HepG2 (cell line): ENCODE measurements around the gene LAMA1. TPM values are rescaled to one million over a fixed set of nuclear protein-coding genes. Genes with fewer than 3 reads are reported as not detected.

Experiments used
- ATAC-seq: fragments of 200-7000 bp; cut with Tn5 transposase; 3 replicates; pipeline ENCODE4 v1.9.1; 2020; ENCODE audit warnings: mild to moderate bottlenecking, moderate library complexity
- BruUV-seq: library from RNA; stranded (reverse); fragments of 400-500 nt; replicated peaks from 2 replicates; lab custom pipeline; 2021; lab: Mats Ljungman, UMichigan
- CTCF ChIA-PET: fragments of 300-600 bp; formaldehyde crosslinking; extraction: SDS; loops from one replicate; lab custom pipeline; 2021; ENCODE audit warnings: low total read pairs, inconsistent platforms, low intra/inter-chr PET ratio; lab: Yijun Ruan, JAX
- POLR2A ChIA-PET: fragments of 350-600 bp; sonication (Branson Sonifier 250); formaldehyde crosslinking; loops from one replicate; lab custom pipeline; 2020; ENCODE audit warnings: antibody characterized with exemption, inconsistent platforms; lab: Yijun Ruan, JAX
- DNase-seq: peaks from one replicate; pipeline ENCODE4 v3.0.0-alpha.2; 2015; ENCODE audit warnings: low spot score
- FAIRE-seq: peaks from 3 replicates; lab custom pipeline; 2011; peaks lifted over from hg19 to GRCh38; lab: Jason Lieb, UNC
- H2AFZ ChIP-seq: one replicate; pipeline ENCODE4 v1.6.1; 2011; ENCODE audit warnings: low read length, inconsistent platforms
- H3K27ac ChIP-seq: fragments of 300-600 bp; 3 replicates; pipeline ENCODE4 v1.8.0; 2011; ENCODE audit warnings: mixed run types, mild to moderate bottlenecking, mixed read lengths, low read length, inconsistent platforms; ENCODE audit not compliant: insufficient read depth; ENCODE audit errors: extremely low read length
- H3K27me3 ChIP-seq, 2 experiments: fragments of 200-600 bp in 1 of 2; 2 replicates in 1 of 2; 3 replicates in 1 of 2; pipeline versions ENCODE4 v1.6.0 to v1.8.0; 2011; ENCODE audit warnings: low read length in 2 of 2, mild to moderate bottlenecking in 2 of 2, moderate library complexity in 2 of 2, inconsistent platforms in 1 of 2; ENCODE audit not compliant: insufficient read depth in 2 of 2, control insufficient read depth in 1 of 2
- H3K36me3 ChIP-seq, 2 experiments: fragments of 200-600 bp in 1 of 2; replicated peaks in 1 of 2; 2 replicates in 1 of 2; 3 replicates in 1 of 2; pipeline versions ENCODE4 v1.5.1 to v1.8.0; 2011; ENCODE audit warnings: low read length in 2 of 2, inconsistent platforms in 1 of 2; ENCODE audit not compliant: insufficient read depth in 2 of 2, control insufficient read depth in 1 of 2
- H3K4me1 ChIP-seq: 2 replicates; pipeline ENCODE4 v1.5.1; 2012; ENCODE audit warnings: low read length, inconsistent platforms; ENCODE audit not compliant: insufficient read depth
- H3K4me2 ChIP-seq: 2 replicates; pipeline ENCODE4 v1.6.0; 2011; ENCODE audit warnings: low read depth, low read length, inconsistent platforms
- H3K4me3 ChIP-seq, 3 experiments: fragments of 200-600 bp in 1 of 3; sonication (generic), shearing (Covaris generic) in 1 of 3; replicated peaks in 1 of 3; 2 replicates each; pipeline ENCODE4 v1.5.1; 2011 to 2016; ENCODE audit warnings: low read length in 3 of 3, inconsistent platforms in 2 of 3, low read depth in 2 of 3, mild to moderate bottlenecking in 2 of 3, control low read depth in 1 of 3, mixed read lengths in 1 of 3; ENCODE audit not compliant: insufficient read depth in 1 of 3
- H3K79me2 ChIP-seq: one replicate; pipeline ENCODE4 v1.6.1; 2011; ENCODE audit warnings: low read length, inconsistent platforms; ENCODE audit not compliant: insufficient read depth
- H3K9ac ChIP-seq: 2 replicates; pipeline ENCODE4 v1.6.0; 2011; ENCODE audit warnings: mild to moderate bottlenecking, low read depth, low read length, inconsistent platforms; ENCODE audit not compliant: insufficient read depth
- H3K9me3 ChIP-seq: 2 replicates; pipeline ENCODE4 v1.5.1; 2012; ENCODE audit warnings: mild to moderate bottlenecking, low read length
- H4K20me1 ChIP-seq: 2 replicates; pipeline ENCODE4 v1.6.0; 2011; ENCODE audit warnings: inconsistent platforms, mild to moderate bottlenecking, low read length, moderate library complexity; ENCODE audit not compliant: insufficient read depth
- AGO2 ChIP-seq: fragments of 200-400 bp; formaldehyde crosslinking; optimal IDR thresholded peaks from 2 replicates; pipeline ENCODE3; 2017; ENCODE audit warnings: mild to moderate bottlenecking, low read depth, low read length, moderate library complexity
- E2F1 ChIP-seq: sonication (generic); formaldehyde crosslinking; IDR thresholded peaks from 2 replicates; pipeline ENCODE4 v1.5.0; 2020; ENCODE audit warnings: missing genetic modification reagents
- ERF ChIP-seq: IDR thresholded peaks from 2 replicates; pipeline ENCODE4 v1.6.1; 2018; ENCODE audit warnings: missing biosample characterization, missing genetic modification reagents
- HMGA1 ChIP-seq: sonication (generic); formaldehyde crosslinking; conservative IDR thresholded peaks from 2 replicates; pipeline ENCODE4 v1.4.0; 2020; ENCODE audit warnings: missing genetic modification reagents
- KLF6 ChIP-seq: IDR thresholded peaks from 2 replicates; pipeline ENCODE4 v1.8.0; 2016; ENCODE audit warnings: missing biosample characterization, missing genetic modification reagents
- MLXIP ChIP-seq: sonication (generic); formaldehyde crosslinking; IDR thresholded peaks from 2 replicates; pipeline ENCODE4 v1.9.0; 2021; ENCODE audit warnings: missing genetic modification reagents, borderline replicate concordance
- NR2F1 ChIP-seq, 2 experiments: fragments of 450-650 bp in 1 of 2; formaldehyde crosslinking in 1 of 2; IDR thresholded peaks; 2 replicates each; pipeline versions ENCODE4 v1.5.0 to v1.6.1; 2016 to 2020; ENCODE audit warnings: mild to moderate bottlenecking in 1 of 2, missing compliant biosample characterization in 1 of 2, missing genetic modification reagents in 1 of 2, moderate library complexity in 1 of 2
- PHF5A ChIP-seq: IDR thresholded peaks from one replicate; pipeline ENCODE4 v1.6.1; 2018; ENCODE audit warnings: low read depth, missing genetic modification reagents; ENCODE audit not compliant: unreplicated experiment
- SMARCC2 ChIP-seq: fragments of 450-650 bp; IDR thresholded peaks from 2 replicates; pipeline ENCODE4 v1.6.1; 2017; ENCODE audit warnings: antibody characterized with exemption, mild to moderate bottlenecking
- ZNF234 ChIP-seq: sonication (generic); formaldehyde crosslinking; conservative IDR thresholded peaks from 2 replicates; pipeline ENCODE4 v1.5.1; 2020; ENCODE audit warnings: mild to moderate bottlenecking, missing genetic modification reagents
- ZNF710 ChIP-seq: sonication (generic); formaldehyde crosslinking; IDR thresholded peaks from 2 replicates; pipeline ENCODE4 v1.5.0; 2020; ENCODE audit warnings: mild to moderate bottlenecking, missing genetic modification reagents, borderline replicate concordance
- ZNF83 ChIP-seq: sonication (generic); formaldehyde crosslinking; IDR thresholded peaks from 2 replicates; pipeline ENCODE4 v1.4.0; 2020; ENCODE audit warnings: missing genetic modification reagents, mild to moderate bottlenecking, borderline replicate concordance
- WGBS: methylation state at CpG from one replicate; pipeline ENCODE4 v1.1.6; 2017; ENCODE audit warnings: low lambda C conversion rate; 5-methylcytosine and 5-hydroxymethylcytosine counted together
- in situ Hi-C: cut with HindIII; loops from 2 replicates; pipeline ENCODE4 v1.10.0; 2017; ENCODE audit warnings: low pct_unique_long_range_greater_than_20kb; ENCODE audit not compliant: extremely low pct_ligation_motif_present
- intact Hi-C: fragments of 100-400 bp; cut with micrococcal nuclease; formaldehyde crosslinking; loops from one replicate; pipeline ENCODE4 v1.10.0; 2022; ENCODE audit not compliant: unreplicated experiment
- polyA plus RNA-seq, 8 experiments: library from polyadenylated mRNA; depleted of rRNA in 3 of 8; stranded (reverse) in 7 of 8; unstranded in 1 of 8; fragments of >200 nt; fragmentation: Illumina TruSeq in 4 of 8; extraction: Trizol in 4 of 8; gene quantifications; 2 replicates each; pipeline versions ENCODE4 v1.2.1 to v1.2.3, GENCODE V29; 2011 to 2016; ENCODE audit warnings: low read depth in 4 of 8, missing spikeins in 1 of 8, mixed read lengths in 1 of 8; ENCODE audit not compliant: insufficient read depth in 1 of 8
- total RNA-seq, 5 experiments: library from RNA; depleted of rRNA; stranded (reverse); fragments of >200 nt; fragmentation: Illumina TruSeq; extraction: Trizol; gene quantifications; 2 replicates each; pipeline ENCODE4 v1.2.3, GENCODE V29; 2016; ENCODE audit warnings: low read depth in 1 of 5
- TF ChIP-seq, protein P1 (sequence below): sonication (generic); formaldehyde crosslinking; IDR thresholded peaks from 2 replicates; pipeline ENCODE4 v1.9.0; 2021; ENCODE audit warnings: missing genetic modification reagents, mild to moderate bottlenecking, borderline replicate concordance
- TF ChIP-seq, protein P2 (sequence below): sonication (generic); formaldehyde crosslinking; IDR thresholded peaks from 2 replicates; pipeline ENCODE4 v1.4.0; 2020; ENCODE audit warnings: mild to moderate bottlenecking, low read depth, missing genetic modification reagents

LAMA1 gene
- total and polyA plus RNA-seq, 2 of the 13 experiments (the other 11 are each of a cell fraction or from before 2014, with no cell fraction given), result 0.05 to 0.44 TPM

GRCh38 chr18:7034924-7035323, 82.7 kb downstream of the LAMA1 start:
- intact Hi-C loops, result no loop called here
- H3K4me2 ChIP-seq, result no peak overlapping the region
- H3K9ac ChIP-seq, result no peak overlapping the region
- FAIRE-seq, result no peak
- H3K36me3 ChIP-seq, result no peaks in the 10 kb centered on the region
- no peak overlapping the region for H3K4me3 ChIP-seq
- in situ Hi-C loops, result loop anchor here (25.0 kb wide), 1 partner anchor 127 kb away; no protein-coding TSS in a partner anchor
- H2AFZ ChIP-seq, result no peak overlapping the region
- BruUV-seq, result no TSS peak
- no peak for DNase-seq
- no peaks in the 10 kb centered on the region for H4K20me1 ChIP-seq
- no peaks in the 10 kb centered on the region for H3K79me2 ChIP-seq
- H3K27me3 ChIP-seq, result peaks cover 0 to 1% of the 10 kb centered on the region in 2 experiments; a peak in 1 of 5 replicates
- no peak for ATAC-seq
- 38% methylated on average over 5 of the region's 5 CpGs for WGBS
- no peak overlapping the region for H3K27ac ChIP-seq
- no peaks in the 10 kb centered on the region for H3K9me3 ChIP-seq
- CTCF ChIA-PET, result no interaction called here
- POLR2A ChIA-PET, result no interaction called here
- H3K4me1 ChIP-seq, result peaks cover 12% of the 10 kb centered on the region
- TF ChIP-seq, protein P1, sequence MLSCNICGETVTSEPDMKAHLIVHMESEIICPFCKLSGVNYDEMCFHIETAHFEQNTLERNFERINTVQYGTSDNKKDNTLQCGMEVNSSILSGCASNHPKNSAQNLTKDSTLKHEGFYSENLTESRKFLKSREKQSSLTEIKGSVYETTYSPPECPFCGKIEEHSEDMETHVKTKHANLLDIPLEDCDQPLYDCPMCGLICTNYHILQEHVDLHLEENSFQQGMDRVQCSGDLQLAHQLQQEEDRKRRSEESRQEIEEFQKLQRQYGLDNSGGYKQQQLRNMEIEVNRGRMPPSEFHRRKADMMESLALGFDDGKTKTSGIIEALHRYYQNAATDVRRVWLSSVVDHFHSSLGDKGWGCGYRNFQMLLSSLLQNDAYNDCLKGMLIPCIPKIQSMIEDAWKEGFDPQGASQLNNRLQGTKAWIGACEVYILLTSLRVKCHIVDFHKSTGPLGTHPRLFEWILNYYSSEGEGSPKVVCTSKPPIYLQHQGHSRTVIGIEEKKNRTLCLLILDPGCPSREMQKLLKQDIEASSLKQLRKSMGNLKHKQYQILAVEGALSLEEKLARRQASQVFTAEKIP, result no peak
- TF ChIP-seq, protein P2, sequence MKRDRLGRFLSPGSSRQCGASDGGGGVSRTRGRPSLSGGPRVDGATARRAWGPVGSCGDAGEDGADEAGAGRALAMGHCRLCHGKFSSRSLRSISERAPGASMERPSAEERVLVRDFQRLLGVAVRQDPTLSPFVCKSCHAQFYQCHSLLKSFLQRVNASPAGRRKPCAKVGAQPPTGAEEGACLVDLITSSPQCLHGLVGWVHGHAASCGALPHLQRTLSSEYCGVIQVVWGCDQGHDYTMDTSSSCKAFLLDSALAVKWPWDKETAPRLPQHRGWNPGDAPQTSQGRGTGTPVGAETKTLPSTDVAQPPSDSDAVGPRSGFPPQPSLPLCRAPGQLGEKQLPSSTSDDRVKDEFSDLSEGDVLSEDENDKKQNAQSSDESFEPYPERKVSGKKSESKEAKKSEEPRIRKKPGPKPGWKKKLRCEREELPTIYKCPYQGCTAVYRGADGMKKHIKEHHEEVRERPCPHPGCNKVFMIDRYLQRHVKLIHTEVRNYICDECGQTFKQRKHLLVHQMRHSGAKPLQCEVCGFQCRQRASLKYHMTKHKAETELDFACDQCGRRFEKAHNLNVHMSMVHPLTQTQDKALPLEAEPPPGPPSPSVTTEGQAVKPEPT (CRISPR knock-in tag), result no peak
- TF ChIP-seq AGO2 (no peak), E2F1 (CRISPR knock-in tag) (no peak), SMARCC2 (no peak), KLF6 (no peak), ZNF234 (CRISPR knock-in tag) (no peak), ZNF710 (no peak), MLXIP (CRISPR knock-in tag) (no peak), ERF (CRISPR knock-in tag) (no peak), PHF5A (CRISPR knock-in tag) (no peak), ZNF83 (CRISPR knock-in tag) (no peak), NR2F1 (CRISPR knock-in tag; IDR thresholded peaks at IDR 0.05) (no peak), HMGA1 (CRISPR knock-in tag) (no peak)
